HG03039 (cell line): ENCODE results near the gene RGL2.

Source experiments
- ATAC-seq: cut with Tn5 transposase; IDR thresholded peaks from one replicate; pipeline ENCODE4 v1.9.1; 2021; ENCODE audit warnings: mild to moderate bottlenecking, moderate library complexity; ENCODE audit not compliant: unreplicated experiment

RGL2 gene

DNA sequence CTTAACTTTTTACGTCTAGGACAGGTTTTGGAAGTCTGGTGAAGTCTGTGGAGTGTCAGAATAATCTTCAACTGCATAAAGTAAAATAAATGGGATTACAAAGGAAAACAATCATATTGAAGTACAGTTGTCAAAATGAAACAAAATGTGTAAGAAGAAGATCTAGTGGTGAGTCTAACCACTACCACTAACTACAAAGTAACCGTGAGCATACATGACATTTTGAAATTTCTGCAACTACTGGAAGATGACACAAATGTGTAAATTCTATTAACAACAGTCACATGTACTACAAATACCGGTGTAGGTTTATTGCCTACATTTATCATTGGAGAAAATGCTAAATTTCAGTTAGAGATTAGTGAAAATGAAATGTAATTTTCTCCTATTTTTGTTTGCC is 56.8 kb downstream of the RGL2 start:
- ATAC-seq: no peak
